Activated T-cell treated with anti-CD3 and anti-CD28 coated beads, Interleukin-2, amount 50 U/mL, for 24 hours (primary cell): ENCODE measurements around the gene F10.
A peak's percentile ranks its signal among the peaks of the same experiment; 100 is the strongest.
"Not testable (repeated sequence)": the region's sequence is repeated elsewhere in the genome, so short reads cannot be mapped to it uniquely, and the experiment has no call there.

Source experiments
- DNase-seq: peaks from one replicate; pipeline ENCODE4 v3.0.0-alpha.2; 2020
- H3K27ac Mint-ChIP-seq: 2 replicates; pipeline ENCODE4 v1.8.0; 2020; ENCODE audit warnings: mild to moderate bottlenecking, mixed read lengths
- H3K27me3 Mint-ChIP-seq: 2 replicates; pipeline ENCODE4 v1.8.0; 2020; ENCODE audit warnings: mixed read lengths
- H3K36me3 Mint-ChIP-seq: 2 replicates; pipeline ENCODE4 v1.8.0; 2020; ENCODE audit warnings: low read depth, mixed read lengths
- H3K4me1 Mint-ChIP-seq: 2 replicates; pipeline ENCODE4 v1.8.0; 2020; ENCODE audit warnings: low read depth, mixed read lengths
- H3K4me3 Mint-ChIP-seq: 2 replicates; pipeline ENCODE4 v1.8.0; 2020; ENCODE audit warnings: mild to moderate bottlenecking, moderate library complexity, mixed read lengths
- H3K9me3 Mint-ChIP-seq: 2 replicates; pipeline ENCODE4 v1.8.0; 2020; ENCODE audit warnings: mixed read lengths

F10 gene

DNA sequence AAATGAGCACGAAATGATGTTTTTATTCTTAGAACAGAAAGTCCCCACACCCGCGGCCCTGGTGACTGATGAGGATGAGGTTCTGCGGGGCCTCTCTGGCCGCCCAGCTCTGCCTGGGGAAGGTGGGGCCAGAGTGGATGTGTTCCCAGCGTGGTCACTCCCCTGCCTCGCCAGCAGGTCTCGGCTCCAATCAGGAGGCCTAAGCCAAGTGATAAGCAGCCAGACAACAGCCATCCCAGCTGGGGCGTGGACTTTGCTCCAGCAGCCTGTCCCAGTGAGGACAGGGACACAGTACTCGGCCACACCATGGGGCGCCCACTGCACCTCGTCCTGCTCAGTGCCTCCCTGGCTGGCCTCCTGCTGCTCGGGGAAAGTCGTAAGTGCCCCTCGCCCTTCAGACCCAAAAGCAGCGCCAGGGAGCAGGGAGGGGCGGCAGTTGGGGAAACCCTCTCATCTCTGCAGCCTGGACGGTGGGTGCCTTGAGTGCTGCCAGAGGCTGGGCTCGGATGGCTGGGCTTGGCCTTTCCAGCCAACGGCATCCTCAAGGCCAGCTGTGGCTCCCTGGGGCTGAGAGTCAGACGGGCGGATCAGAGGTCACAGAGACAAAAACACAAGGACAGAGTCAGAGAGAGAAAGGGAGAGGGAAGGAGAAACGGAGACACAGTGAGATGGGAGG is at the start of gene F10:
Gene F10 (plus strand): TSS at position 250 of the 676 bp plus-strand sequence. CDS start 57 bp downstream, at position 307.
- Mint-ChIP-seq H3K4me3 (no peak within 1 kb of the TSS), H3K9me3 (no peaks in the 10 kb centered on the region), H3K27me3 (peaks cover 13% of the 10 kb centered on the region), H3K27ac (no peak within 1 kb of the TSS), H3K4me1 (no peaks in the 10 kb centered on the region), H3K36me3 (no peaks in the 10 kb centered on the region)
- peak; percentile 11 for DNase-seq

DNA sequence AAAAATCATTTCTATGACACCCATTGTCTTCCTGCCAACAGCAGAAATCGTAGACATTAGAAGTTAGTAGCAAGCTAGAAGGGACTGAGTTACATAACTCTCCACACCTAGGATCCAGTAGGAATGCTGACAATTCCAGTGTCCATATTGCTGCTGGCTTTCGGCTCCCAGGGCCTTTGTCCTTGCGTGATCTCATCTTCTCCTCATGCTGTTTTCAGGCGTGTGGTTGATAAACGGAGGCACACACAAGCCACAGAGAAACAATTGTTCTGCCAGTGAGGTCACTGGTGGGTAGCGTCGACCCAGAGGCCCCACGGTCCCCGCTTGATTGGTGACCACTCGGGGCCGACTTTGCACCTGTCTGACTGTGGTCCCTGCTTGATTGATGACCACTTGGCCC is 48.7 kb upstream of the F10 start:
- Mint-ChIP-seq H3K9me3 (no peaks in the 10 kb centered on the region), H3K27ac (no peak overlapping the region), H3K36me3 (peaks cover 30% of the 10 kb centered on the region), H3K4me1 (no peaks in the 10 kb centered on the region), H3K27me3 (no peaks in the 10 kb centered on the region), H3K4me3 (no peak overlapping the region)
- DNase-seq = no peak

DNA sequence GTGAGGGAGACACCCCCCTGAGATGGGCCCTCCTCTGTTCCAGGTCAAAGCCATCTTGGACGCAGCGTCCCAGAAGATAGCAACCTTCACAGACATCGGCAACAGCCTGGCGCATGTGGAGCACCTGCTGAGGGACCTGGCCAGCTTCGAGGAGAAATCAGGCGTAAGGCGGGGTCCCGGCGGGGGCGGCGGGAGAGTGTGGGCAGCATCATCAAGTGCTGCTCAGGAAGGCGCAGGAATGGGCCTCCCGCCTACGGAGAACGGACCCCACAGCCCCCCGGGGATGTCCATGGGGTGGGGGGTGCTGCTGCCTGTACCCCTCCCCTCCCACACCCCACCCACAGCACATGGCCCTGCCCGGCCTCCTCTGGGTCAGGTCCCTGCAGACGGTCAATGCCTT is 48.2 kb upstream of the F10 start:
- H3K9me3 Mint-ChIP-seq = no peaks in the 10 kb centered on the region
- H3K4me1 Mint-ChIP-seq = no peaks in the 10 kb centered on the region
- no peaks in the 10 kb centered on the region for H3K27me3 Mint-ChIP-seq
- no peak overlapping the region for H3K27ac Mint-ChIP-seq
- peaks cover 30% of the 10 kb centered on the region for H3K36me3 Mint-ChIP-seq
- no peak overlapping the region for H3K4me3 Mint-ChIP-seq
- DNase-seq = no peak

DNA sequence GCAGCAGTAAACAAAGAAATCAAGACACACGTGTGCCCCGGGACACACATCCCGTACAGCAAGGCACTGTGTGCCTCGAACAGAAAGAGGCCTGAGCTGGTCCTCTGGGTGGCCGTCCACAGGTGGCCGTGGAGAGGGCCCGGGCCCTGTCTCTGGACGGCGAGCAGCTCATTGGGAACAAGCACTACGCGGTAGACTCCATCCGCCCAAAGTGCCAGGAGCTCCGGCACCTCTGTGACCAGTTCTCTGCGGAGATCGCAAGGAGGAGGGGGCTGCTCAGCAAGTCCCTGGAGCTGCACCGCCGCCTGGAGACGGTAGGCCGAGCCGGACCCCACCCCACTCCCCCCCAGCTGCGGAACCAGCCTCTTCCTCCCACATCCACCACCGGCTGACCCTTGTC is 47.7 kb upstream of the F10 start:
- Mint-ChIP-seq H3K27ac (no peak overlapping the region), H3K9me3 (no peaks in the 10 kb centered on the region), H3K4me1 (no peaks in the 10 kb centered on the region), H3K36me3 (peaks cover 30% of the 10 kb centered on the region), H3K27me3 (no peaks in the 10 kb centered on the region), H3K4me3 (no peak overlapping the region)
- no peak for DNase-seq

DNA sequence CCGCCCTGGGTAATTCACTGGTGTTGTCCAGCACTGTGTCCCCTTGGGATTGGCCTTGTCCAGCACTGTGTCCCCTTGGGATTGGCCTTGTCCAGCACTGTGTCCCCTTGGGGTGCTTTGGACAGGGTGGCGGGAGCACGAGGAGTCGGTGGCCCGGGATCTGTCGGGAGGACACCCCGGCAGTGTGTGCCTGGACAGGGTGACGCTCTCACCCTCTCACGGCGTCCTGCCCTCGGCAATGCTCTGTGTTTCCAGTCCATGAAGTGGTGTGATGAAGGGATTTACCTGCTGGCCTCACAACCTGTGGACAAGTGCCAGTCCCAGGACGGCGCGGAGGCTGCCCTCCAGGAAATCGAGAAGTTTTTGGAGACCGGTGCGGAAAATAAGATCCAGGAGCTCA is 46.9 kb upstream of the F10 start:
- Mint-ChIP-seq H3K9me3 (no peaks in the 10 kb centered on the region), H3K4me3 (no peak overlapping the region), H3K27ac (no peak overlapping the region), H3K36me3 (peaks cover 24% of the 10 kb centered on the region), H3K4me1 (no peaks in the 10 kb centered on the region), H3K27me3 (no peaks in the 10 kb centered on the region)
- DNase-seq = no peak

DNA sequence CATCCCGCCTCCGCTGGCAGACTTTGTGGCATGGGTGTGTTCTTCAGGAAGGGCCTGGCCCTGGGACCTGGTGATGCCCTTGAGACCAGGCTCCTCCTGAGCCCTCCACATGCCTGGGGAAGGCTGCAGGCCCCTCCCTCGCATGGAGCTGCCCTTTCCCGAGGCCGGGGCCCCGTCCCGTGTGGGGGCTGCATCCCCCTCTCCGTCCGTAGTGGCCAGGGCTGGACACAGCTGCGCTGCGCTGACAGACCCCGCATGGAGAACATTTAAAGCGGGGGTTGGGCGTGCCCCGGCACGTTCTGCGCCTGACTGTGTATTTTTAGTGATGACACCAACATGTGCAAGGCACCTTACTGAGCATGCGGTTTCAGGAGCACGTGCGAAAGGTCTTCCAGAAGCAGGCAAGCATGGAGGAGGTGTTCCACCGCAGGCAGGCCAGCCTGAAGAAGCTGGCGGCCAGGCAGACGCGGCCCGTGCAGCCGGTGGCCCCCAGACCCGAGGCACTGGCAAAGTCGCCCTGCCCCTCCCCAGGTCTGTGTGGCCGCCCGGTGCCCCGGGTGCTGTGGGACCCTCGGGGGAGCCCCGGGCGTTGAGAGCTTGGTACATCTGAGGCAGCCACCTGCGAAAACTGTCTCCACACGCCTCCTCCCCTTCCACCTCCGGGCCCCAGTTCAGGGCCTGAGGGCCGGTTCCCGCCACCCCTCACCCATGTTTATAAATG is 45.8 kb upstream of the F10 start:
- no peak for DNase-seq
- no peak overlapping the region for H3K4me3 Mint-ChIP-seq
- no peaks in the 10 kb centered on the region for H3K9me3 Mint-ChIP-seq
- H3K4me1 Mint-ChIP-seq = no peaks in the 10 kb centered on the region
- no peak overlapping the region for H3K27ac Mint-ChIP-seq
- H3K27me3 Mint-ChIP-seq = no peaks in the 10 kb centered on the region
- peaks cover 20% of the 10 kb centered on the region for H3K36me3 Mint-ChIP-seq

DNA sequence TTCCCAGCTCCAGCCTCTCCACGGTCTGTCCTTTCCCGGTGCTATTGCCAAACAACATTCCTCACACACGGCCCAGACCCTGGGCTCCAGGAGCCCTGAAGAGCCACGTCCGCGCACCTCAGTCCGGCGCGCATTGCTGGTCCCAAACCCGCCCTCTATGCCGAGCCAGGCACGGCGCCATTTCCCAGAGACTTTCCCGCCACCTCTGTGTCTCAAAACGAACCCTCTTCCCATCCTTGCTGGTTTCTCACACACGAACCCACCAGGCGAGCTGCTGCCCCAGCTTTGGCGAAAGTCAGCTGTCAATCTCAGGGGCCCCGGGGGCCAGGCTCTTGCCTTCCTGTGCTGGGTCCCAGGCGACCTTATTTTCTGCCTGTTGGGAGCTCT is 45.0 kb upstream of the F10 start:
- H3K27ac Mint-ChIP-seq = no peak overlapping the region
- H3K9me3 Mint-ChIP-seq = no peaks in the 10 kb centered on the region
- DNase-seq = no peak
- no peaks in the 10 kb centered on the region for H3K4me1 Mint-ChIP-seq
- H3K36me3 Mint-ChIP-seq = peaks cover 18% of the 10 kb centered on the region
- H3K27me3 Mint-ChIP-seq = no peaks in the 10 kb centered on the region
- no peak overlapping the region for H3K4me3 Mint-ChIP-seq

DNA sequence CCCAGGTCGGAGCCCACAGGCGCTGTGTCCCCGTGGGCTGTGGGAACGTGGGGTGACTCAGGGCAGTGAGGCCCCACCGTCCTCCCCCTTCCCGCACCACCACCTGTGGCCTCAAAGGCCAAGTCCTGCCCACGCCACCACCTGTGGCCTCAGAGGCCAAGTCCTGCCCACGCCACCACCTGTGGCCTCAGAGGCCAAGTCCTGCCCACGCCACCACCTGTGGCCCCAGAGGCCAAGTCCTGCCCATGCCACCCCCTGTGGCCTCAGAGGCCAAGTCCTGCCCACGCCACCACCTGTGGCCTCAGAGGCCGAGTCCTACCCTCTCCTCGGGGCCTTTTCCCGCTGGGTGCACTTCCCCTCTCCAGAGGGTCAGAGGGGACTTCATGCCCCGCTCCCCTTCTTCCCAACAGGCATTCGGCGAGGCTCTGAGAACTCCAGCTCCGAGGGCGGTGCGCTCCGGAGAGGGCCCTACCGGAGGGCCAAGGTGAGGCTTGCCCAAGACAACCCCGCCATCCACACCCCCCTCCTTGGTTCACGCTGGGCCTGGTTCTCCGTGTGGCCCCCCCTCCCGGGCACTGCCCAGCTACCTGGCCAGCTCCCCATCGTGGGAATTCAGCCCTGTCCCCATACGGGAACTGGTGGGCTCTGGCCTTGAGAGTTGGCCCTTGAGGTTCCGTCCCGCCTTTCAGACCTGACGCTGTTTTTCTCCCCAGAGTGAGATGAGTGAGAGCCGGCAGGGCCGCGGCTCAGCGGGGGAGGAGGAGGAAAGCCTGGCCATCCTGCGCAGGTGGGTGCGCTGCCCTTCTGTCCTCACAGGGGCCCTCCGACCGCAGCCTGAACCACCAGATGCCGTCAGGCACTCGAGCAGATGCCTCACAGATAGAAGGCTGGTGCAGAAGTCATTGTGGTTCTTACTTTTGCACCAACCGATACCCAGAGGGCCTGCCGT is 44.4 kb upstream of the F10 start:
- DNase-seq = no peak
- Mint-ChIP-seq H3K4me3 (no peak overlapping the region), H3K4me1 (no peaks in the 10 kb centered on the region), H3K36me3 (peaks cover 18% of the 10 kb centered on the region), H3K9me3 (no peaks in the 10 kb centered on the region), H3K27ac (no peak overlapping the region), H3K27me3 (no peaks in the 10 kb centered on the region)

DNA sequence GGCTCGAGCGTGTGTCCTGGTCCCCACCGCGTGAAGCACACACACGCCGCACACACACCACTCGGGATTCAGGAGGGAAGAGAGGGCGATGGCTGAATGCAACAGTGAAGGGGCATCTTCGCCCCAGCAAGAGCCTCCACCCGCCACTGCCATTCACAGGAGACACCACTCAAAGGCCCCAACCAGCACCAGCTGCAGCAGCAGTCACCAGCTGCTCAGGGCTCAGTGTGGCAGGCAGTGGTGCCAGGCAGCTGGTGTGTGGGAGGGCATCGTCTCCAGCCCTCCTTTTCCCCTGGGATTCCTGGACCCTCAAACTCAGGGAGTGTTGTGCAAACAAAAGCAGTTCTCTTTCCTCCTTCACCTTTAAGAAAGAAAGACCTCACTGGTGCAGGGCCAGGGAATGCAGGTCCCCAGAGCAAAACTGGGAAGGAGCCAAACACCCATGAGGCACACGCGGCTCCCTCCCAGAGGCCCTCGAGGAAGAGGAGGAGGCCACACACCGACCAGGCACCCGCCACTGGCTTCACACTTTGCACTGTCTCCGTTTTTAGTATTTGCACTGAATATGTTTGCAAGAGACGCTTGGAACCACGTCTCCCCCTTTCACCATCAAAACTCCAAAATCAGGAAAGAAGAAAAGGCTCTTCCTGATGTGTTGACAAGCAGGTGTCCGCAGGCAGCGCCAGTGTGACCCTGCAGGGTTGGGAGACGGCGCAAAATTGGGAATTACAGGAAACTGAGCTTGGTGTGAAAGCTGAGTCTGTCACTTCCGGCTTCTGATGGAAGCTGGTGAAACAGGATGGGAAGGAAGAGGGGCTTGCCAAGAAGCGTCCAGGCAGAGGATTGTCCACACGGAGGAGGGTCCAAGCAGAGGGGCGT is 43.5 kb upstream of the F10 start:
- no peaks in the 10 kb centered on the region for H3K4me1 Mint-ChIP-seq
- H3K27ac Mint-ChIP-seq = no peak overlapping the region
- H3K4me3 Mint-ChIP-seq = no peak overlapping the region
- H3K36me3 Mint-ChIP-seq = peaks cover 15% of the 10 kb centered on the region
- DNase-seq = no peak
- no peaks in the 10 kb centered on the region for H3K9me3 Mint-ChIP-seq
- H3K27me3 Mint-ChIP-seq = no peaks in the 10 kb centered on the region

DNA sequence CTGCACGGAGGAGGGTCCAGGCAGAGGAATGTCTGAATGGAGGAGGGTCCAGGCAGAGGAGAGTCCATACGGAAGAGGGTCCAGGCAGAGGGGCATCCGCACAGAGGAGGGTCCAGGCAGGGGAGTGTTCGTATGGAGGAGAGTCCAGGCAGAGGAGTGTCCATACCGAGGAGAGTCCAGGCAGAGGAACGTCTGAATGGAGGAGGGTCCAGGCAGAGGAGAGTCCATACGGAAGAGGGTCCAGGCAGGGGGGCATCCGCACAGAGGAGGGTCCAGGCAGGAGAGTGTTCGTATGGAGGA is 42.9 kb upstream of the F10 start:
- H3K27me3 Mint-ChIP-seq, DNase-seq, H3K4me1 Mint-ChIP-seq, H3K27ac Mint-ChIP-seq, H3K9me3 Mint-ChIP-seq, H3K4me3 Mint-ChIP-seq: not testable (repeated sequence)
- H3K36me3 Mint-ChIP-seq = peaks cover 12% of the 10 kb centered on the region

DNA sequence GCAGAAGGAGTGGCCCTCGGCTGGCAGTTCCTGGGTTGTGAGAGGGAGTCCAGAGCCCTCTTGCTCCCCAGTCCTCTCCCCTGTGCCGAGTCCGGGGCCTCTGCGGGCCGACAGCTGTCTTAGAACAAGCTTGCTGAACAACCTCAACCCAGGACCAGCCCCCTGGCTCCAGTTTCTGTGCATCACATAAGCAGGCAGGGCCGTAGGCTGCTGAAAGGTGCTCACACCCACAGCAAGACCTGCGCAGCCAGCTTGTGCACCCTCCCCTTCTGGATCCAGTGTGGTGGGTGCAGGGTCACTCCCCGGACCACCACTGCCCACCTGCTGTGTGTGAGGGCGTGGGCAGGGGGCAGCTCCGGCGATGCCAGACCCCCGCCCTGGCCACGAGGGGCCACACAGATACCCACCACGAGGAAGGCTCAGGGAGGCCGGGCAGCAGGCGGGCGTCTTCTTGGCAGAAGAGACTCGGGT is 42.2 kb upstream of the F10 start:
- H3K36me3 Mint-ChIP-seq = peaks cover 10% of the 10 kb centered on the region
- no peak overlapping the region for H3K4me3 Mint-ChIP-seq
- H3K9me3 Mint-ChIP-seq = no peaks in the 10 kb centered on the region
- DNase-seq = no peak
- no peaks in the 10 kb centered on the region for H3K27me3 Mint-ChIP-seq
- no peaks in the 10 kb centered on the region for H3K4me1 Mint-ChIP-seq
- H3K27ac Mint-ChIP-seq = no peak overlapping the region

DNA sequence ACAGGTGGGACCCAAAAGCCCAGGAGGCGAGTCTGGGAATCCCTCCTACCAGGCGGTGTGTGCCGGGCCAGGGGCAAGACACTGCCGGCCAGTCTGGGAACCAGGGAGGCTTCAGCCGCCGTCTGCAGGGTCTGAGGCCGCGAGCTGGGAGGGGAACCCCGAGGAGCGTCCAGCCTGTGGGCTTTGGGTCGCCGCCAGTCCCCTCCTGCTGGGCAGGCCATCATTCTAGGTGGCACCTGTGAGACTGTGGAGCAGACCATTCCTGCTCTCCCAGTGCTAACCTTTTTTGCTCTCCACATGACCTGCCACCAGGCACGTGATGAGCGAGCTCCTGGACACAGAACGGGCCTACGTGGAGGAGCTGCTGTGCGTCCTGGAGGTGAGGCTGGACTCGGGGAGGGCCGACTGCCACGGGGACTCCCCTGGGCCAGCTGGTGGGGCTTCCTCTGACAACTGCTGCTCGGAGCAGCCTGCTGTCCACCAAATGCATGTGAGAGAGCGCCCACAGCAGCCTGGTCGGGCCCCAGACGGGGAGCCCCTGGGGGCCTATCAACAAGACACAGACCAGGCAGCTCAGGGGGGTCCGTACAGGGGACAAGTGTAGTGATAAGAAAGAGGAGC is 41.6 kb upstream of the F10 start:
- Mint-ChIP-seq H3K4me3 (no peak overlapping the region), H3K27ac (no peak overlapping the region), H3K4me1 (no peaks in the 10 kb centered on the region), H3K36me3 (peaks cover 7% of the 10 kb centered on the region), H3K9me3 (no peaks in the 10 kb centered on the region), H3K27me3 (no peaks in the 10 kb centered on the region)
- no peak for DNase-seq

DNA sequence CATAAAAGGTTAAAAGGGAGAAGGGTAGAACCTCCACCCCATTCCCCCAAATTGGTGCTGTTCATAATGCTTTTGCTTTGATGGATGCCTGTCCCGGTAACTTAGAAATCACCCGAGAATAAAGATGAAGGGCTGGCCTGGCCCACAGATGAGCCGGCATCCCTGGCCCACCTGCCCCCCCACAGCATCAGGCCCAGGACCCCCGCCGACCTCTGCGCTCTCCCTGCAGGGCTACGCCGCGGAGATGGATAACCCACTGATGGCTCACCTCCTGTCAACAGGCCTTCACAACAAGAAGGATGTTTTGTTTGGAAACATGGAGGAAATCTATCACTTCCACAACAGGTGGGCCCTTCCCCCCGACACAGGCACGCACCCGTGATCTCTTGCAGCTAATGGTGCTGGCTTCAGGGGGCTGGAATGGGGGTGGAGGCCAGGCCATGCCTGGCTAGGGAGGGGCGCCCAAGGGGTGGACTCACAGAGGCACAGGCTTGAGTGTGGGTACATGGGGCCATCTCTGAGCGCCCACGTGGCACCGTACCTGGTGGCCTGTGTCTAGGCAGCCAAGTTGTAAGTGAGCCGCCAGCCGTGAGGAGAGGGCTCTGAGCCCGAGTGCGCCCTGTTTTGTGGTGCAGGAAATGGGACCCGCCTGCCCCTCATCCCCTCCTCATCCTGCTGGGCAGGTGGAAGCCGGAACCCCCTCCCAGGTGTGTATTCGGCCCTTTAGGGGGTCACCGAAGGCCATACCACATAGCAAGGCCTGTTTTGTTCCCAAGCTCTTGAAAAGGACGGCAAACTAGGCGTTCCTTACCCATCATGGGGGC is 40.2 kb upstream of the F10 start:
- peaks cover 5% of the 10 kb centered on the region for H3K36me3 Mint-ChIP-seq
- no peaks in the 10 kb centered on the region for H3K27me3 Mint-ChIP-seq
- no peaks in the 10 kb centered on the region for H3K4me1 Mint-ChIP-seq
- no peak for DNase-seq
- no peak overlapping the region for H3K4me3 Mint-ChIP-seq
- H3K9me3 Mint-ChIP-seq = no peaks in the 10 kb centered on the region
- no peak overlapping the region for H3K27ac Mint-ChIP-seq
